HCT116 (cell line): ENCODE results near the gene FAM110A. TPM values are rescaled to one million over a fixed set of nuclear protein-coding genes. Genes with fewer than 3 reads are reported as not detected.

Experiments used
- ATAC-seq: fragments of 200-7000 bp; cut with Tn5 transposase; 2 replicates; pipeline ENCODE4 v1.9.1; 2020; ENCODE audit warnings: mild to moderate bottlenecking, moderate library complexity
- BruUV-seq: library from RNA; stranded (reverse); fragments of 400-500 nt; replicated peaks from 2 replicates; lab custom pipeline; 2021; lab: Mats Ljungman, UMichigan
- CTCF ChIA-PET: fragments of 300-600 bp; sonication (Branson Sonifier 250); formaldehyde crosslinking; loops from one replicate; lab custom pipeline; 2021; ENCODE audit warnings: antibody characterized with exemption; lab: Charles Lee
- POLR2A ChIA-PET: fragments of 300-600, 350-600 bp; sonication (Branson Sonifier 250); formaldehyde crosslinking; loops from one replicate; lab custom pipeline; 2021; ENCODE audit warnings: antibody characterized with exemption; lab: Charles Lee
- RAD21 ChIA-PET, 2 experiments: fragments of 300-600 bp; sonication (Branson Sonifier 250); formaldehyde crosslinking; loops; one replicate each; lab custom pipeline; 2023; ENCODE audit warnings: low total read pairs in 2 of 2; ENCODE audit not compliant: uncharacterized antibody in 2 of 2, unreplicated experiment in 2 of 2, low non-redundant PET in 1 of 2; lab: Charles Lee
- DNase-seq: peaks from one replicate; pipeline ENCODE4 v3.0.0-alpha.2; 2010; ENCODE audit warnings: low read depth, low spot score
- H2AFZ ChIP-seq: fragments of 200-600 bp; shearing (Covaris generic), sonication (generic); 2 replicates; pipeline ENCODE4 v1.6.1; 2017; ENCODE audit warnings: low read depth, mixed run types, mixed read lengths, antibody characterized with exemption, low read length; ENCODE audit not compliant: poor library complexity, severe bottlenecking
- H3K27ac ChIP-seq: 2 replicates; pipeline ENCODE4 v1.5.1; 2012; ENCODE audit warnings: low read depth, low read length
- H3K27me3 ChIP-seq: fragments of 200-600 bp; sonication (generic); 2 replicates; pipeline ENCODE4 v1.6.1; 2016; ENCODE audit warnings: mixed run types, low read length, mixed read lengths; ENCODE audit not compliant: insufficient read depth
- H3K36me3 ChIP-seq, 2 experiments: fragments of 200-500 bp in 1 of 2; fragments of 200-600 bp in 1 of 2; sonication (Bioruptor generic) in 1 of 2; sonication (generic) in 1 of 2; 2 replicates each; pipeline versions ENCODE4 v1.5.1 to v1.6.1; 2014 to 2016; ENCODE audit warnings: low read length in 2 of 2, inconsistent platforms in 1 of 2, mixed read lengths in 1 of 2, mixed run types in 1 of 2; ENCODE audit not compliant: insufficient read depth in 2 of 2, control insufficient read depth in 1 of 2
- H3K4me1 ChIP-seq, 2 experiments: fragments of 200-600 bp in 1 of 2; sonication (generic) in 1 of 2; 2 replicates each; pipeline versions ENCODE4 v1.5.1 to v1.6.1; 2012 to 2017; ENCODE audit warnings: low read length in 2 of 2, inconsistent platforms in 1 of 2, mild to moderate bottlenecking in 1 of 2, mixed read lengths in 1 of 2, mixed run types in 1 of 2, moderate library complexity in 1 of 2; ENCODE audit not compliant: insufficient read depth in 2 of 2, control insufficient read depth in 1 of 2
- H3K4me2 ChIP-seq: fragments of 200-600 bp; sonication (generic); 2 replicates; pipeline ENCODE4 v1.6.1; 2017; ENCODE audit warnings: mixed run types, low read length, mixed read lengths
- H3K4me3 ChIP-seq, 2 experiments: fragments of 200-600 bp in 1 of 2; sonication (generic) in 1 of 2; replicated peaks in 1 of 2; 2 replicates each; pipeline ENCODE4 v1.5.1; 2011 to 2016; ENCODE audit warnings: low read length in 2 of 2, control low read depth in 1 of 2, low read depth in 1 of 2, mild to moderate bottlenecking in 1 of 2, mixed read lengths in 1 of 2, mixed run types in 1 of 2
- H3K79me2 ChIP-seq: fragments of 200-600 bp; sonication (generic); 2 replicates; pipeline ENCODE4 v1.6.1; 2017; ENCODE audit warnings: mild to moderate bottlenecking, mixed run types, low read length, moderate library complexity, mixed read lengths; ENCODE audit not compliant: insufficient read depth
- H3K9ac ChIP-seq: fragments of 200-600 bp; sonication (generic); 2 replicates; pipeline ENCODE4 v1.6.1; 2016; ENCODE audit warnings: low read length, mixed read lengths
- H3K9me2 ChIP-seq: fragments of 200-600 bp; sonication (generic), shearing (Covaris generic); 2 replicates; pipeline ENCODE4 v1.6.1; 2017; ENCODE audit warnings: mixed run types, mild to moderate bottlenecking, moderate library complexity; ENCODE audit not compliant: insufficient read depth
- H3K9me3 ChIP-seq, 2 experiments: fragments of 200-500 bp in 1 of 2; fragments of 200-600 bp in 1 of 2; sonication (Bioruptor generic) in 1 of 2; sonication (generic) in 1 of 2; 2 replicates each; pipeline ENCODE4 v1.6.1; 2014 to 2017; ENCODE audit warnings: low read length in 2 of 2, mixed read lengths in 2 of 2, inconsistent platforms in 1 of 2, low read depth in 1 of 2, mild to moderate bottlenecking in 1 of 2, mixed run types in 1 of 2, moderate library complexity in 1 of 2; ENCODE audit not compliant: control insufficient read depth in 1 of 2, insufficient read depth in 1 of 2
- H4K20me1 ChIP-seq: fragments of 200-600 bp; sonication (generic), shearing (Covaris generic); 2 replicates; pipeline ENCODE4 v1.6.1; 2017; ENCODE audit warnings: mixed run types, mild to moderate bottlenecking, moderate library complexity; ENCODE audit not compliant: insufficient read depth
- ATF3 ChIP-seq: IDR thresholded peaks from 2 replicates; pipeline ENCODE4 v1.6.1; 2012
- ELF1 ChIP-seq: IDR thresholded peaks from 2 replicates; pipeline ENCODE4 v1.6.1; 2012; ENCODE audit warnings: low read depth, borderline replicate concordance
- EZH2phosphoT487 ChIP-seq: fragments of 200-600 bp; IDR thresholded peaks from 2 replicates; pipeline ENCODE4 v1.6.1; 2018; ENCODE audit warnings: antibody characterized with exemption, borderline replicate concordance
- FOSL1 ChIP-seq: IDR thresholded peaks from 2 replicates; pipeline ENCODE4 v1.6.1; 2012; ENCODE audit warnings: low read depth
- JUND ChIP-seq: IDR thresholded peaks from 2 replicates; pipeline ENCODE4 v1.6.1; 2012
- MAX ChIP-seq: IDR thresholded peaks from 2 replicates; pipeline ENCODE4 v1.6.1; 2012
- POLR2A ChIP-seq: IDR thresholded peaks from 2 replicates; pipeline ENCODE4 v1.7.0; 2011; ENCODE audit warnings: borderline replicate concordance; ENCODE audit not compliant: insufficient read depth, insufficient read length; ENCODE audit errors: extremely low read depth
- POLR2AphosphoS5 ChIP-seq: IDR thresholded peaks from 2 replicates; pipeline ENCODE4 v1.6.1; 2011; ENCODE audit warnings: mild to moderate bottlenecking, low read depth, low read length, moderate library complexity
- ZBTB33 ChIP-seq: IDR thresholded peaks from 2 replicates; pipeline ENCODE4 v1.6.1; 2011; ENCODE audit warnings: mild to moderate bottlenecking, low read length, moderate library complexity; ENCODE audit not compliant: insufficient replicate concordance; ENCODE audit errors: extremely low read depth
- ZFX ChIP-seq: fragments of 450-650 bp; IDR thresholded peaks from 2 replicates; pipeline ENCODE4 v1.6.1; 2017
- ZNF274 ChIP-seq: fragments of 200-500 bp; sonication (Bioruptor generic); IDR thresholded peaks from 2 replicates; pipeline ENCODE4 v1.6.1; 2014; ENCODE audit warnings: mild to moderate bottlenecking, low read depth, low read length, inconsistent platforms
- intact Hi-C: fragments of 100-400 bp; cut with micrococcal nuclease; formaldehyde crosslinking; loops from 2 replicates; pipeline ENCODE4 v1.10.0; 2022
- total RNA-seq: library from RNA; stranded (reverse); gene quantifications from one replicate; pipeline ENCODE4 v1.2.1, GENCODE V29; 2021; ENCODE audit not compliant: unreplicated experiment

FAM110A gene
- total RNA-seq, 1 experiment from 2014 or later: 26.4 TPM

GRCh38 chr20:869606-870005, 36.1 kb downstream of the FAM110A start (continued):
- TF ChIP-seq MAX: no peak
- TF ChIP-seq ELF1: no peak
- TF ChIP-seq ZBTB33: no peak
- TF ChIP-seq, all 23 proteins: peak for 0

- ATAC-seq (no peak), DNase-seq (no peak)
- Histone ChIP-seq H3K4me3 (no peak overlapping the region), H2AFZ (no peak overlapping the region), H4K20me1 (no peaks in the 10 kb centered on the region; the same call in 1 of the 2 replicates), H3K4me2 (no peak overlapping the region), H3K27me3 (peaks cover 15% of the 10 kb centered on the region; the same call in 1 of the 2 replicates), H3K4me1 (no peaks in the 10 kb centered on the region; a peak in 2 of 4 replicates), H3K79me2 (no peaks in the 10 kb centered on the region)
- CTCF ChIA-PET: no interaction called here
- RAD21 ChIA-PET: no interaction called here
- POLR2A ChIA-PET: no interaction called here
- TF ChIP-seq ZNF274 (no peak), EZH2phosphoT487 (no peak), POLR2AphosphoS5 (no peak), ELF1 (no peak), ATF3 (no peak), ZFX (no peak), POLR2A (no peak), MAX (no peak), FOSL1 (no peak), JUND (no peak)
- TF ChIP-seq, all 23 proteins: peak for 0
- intact Hi-C loops: no loop called here
- Histone ChIP-seq H3K9me3 (no peaks in the 10 kb centered on the region), H3K36me3 (no peaks in the 10 kb centered on the region), H3K27ac (no peak overlapping the region), H3K9me2 (no peaks in the 10 kb centered on the region), H3K9ac (no peak overlapping the region)
- BruUV-seq: no TSS peak
These were observed 37.2 kb downstream of the FAM110A start for GRCh38 chr20:870758-871157.
